PC-3 (cell line): ENCODE measurements around the gene FAM168A.

ENCODE experiments used
- EZH2 ChIP-seq: fragments of 300-600 bp; sonication (generic); IDR thresholded peaks from one replicate; pipeline ENCODE4 v1.6.1; 2017; ENCODE audit warnings: antibody characterized with exemption, mild to moderate bottlenecking, low read length; ENCODE audit not compliant: unreplicated experiment
- TF ChIP-seq, protein P1 (sequence below): fragments of 300-600 bp; sonication (generic); conservative IDR thresholded peaks from 2 replicates; pipeline ENCODE4 v1.5.1; 2017; ENCODE audit warnings: antibody characterized with exemption, low read depth, mild to moderate bottlenecking, low read length

DNA sequence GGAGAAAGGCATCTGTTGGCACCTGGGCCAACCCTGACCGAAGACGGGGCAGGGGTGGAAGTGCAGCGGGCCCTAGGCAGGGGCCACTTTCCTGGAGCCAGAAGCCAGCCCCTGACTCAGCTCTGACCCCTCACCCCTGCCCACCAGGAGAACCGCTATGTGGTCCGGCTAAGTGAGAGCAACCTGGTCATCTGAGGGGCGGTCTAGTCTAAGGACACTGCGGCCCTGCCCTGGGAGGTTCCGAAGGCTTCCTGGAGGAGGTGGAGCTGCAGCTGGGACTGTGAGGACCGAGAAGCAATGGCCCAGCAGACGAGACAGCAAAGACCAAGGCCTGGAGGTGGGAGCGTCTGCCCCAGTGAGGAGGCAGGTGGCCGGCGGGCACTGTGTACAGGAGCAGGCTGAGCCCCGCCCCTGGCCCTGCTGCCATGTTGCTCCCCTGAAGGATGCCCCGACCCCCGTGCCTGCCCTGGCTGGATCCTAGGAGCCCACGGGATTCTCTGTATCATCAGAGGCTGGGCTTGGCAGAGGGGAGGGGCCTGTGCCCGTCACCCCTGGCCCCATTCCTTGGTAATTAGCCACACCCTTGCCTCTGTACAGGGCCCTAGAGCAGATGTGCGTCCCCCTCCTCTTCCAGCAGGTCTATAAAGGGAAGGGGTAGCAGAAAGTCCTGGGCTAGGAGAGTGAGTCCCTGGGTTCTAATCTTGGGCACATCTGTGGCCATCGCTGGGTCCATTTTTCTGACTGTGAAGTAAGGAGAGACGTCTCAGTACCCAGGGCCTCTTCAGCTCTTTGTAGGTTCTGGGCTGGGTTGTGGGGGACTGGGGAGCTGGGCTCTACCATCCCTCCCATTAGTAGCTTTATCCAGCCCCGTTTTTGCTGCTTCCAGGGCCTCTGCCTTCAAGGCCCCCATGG, 202.4 kb downstream of the FAM168A start:
- TF ChIP-seq, protein P1, sequence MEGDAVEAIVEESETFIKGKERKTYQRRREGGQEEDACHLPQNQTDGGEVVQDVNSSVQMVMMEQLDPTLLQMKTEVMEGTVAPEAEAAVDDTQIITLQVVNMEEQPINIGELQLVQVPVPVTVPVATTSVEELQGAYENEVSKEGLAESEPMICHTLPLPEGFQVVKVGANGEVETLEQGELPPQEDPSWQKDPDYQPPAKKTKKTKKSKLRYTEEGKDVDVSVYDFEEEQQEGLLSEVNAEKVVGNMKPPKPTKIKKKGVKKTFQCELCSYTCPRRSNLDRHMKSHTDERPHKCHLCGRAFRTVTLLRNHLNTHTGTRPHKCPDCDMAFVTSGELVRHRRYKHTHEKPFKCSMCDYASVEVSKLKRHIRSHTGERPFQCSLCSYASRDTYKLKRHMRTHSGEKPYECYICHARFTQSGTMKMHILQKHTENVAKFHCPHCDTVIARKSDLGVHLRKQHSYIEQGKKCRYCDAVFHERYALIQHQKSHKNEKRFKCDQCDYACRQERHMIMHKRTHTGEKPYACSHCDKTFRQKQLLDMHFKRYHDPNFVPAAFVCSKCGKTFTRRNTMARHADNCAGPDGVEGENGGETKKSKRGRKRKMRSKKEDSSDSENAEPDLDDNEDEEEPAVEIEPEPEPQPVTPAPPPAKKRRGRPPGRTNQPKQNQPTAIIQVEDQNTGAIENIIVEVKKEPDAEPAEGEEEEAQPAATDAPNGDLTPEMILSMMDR = no peak
- no peak for TF ChIP-seq EZH2
